Tibial nerve (tissue), 4 donors: ENCODE results near the gene MAGEF1.

Experiments
- CTCF ChIP-seq, 5 experiments: fragments of 200-600 bp in 3 of 5; fragments of 450-650 bp in 2 of 5; sonication (generic) in 3 of 5; IDR thresholded peaks; one replicate each; pipeline ENCODE4 v1.5.1; 2016 to 2019; ENCODE audit warnings: antibody characterized with exemption in 5 of 5, mild to moderate bottlenecking in 3 of 5, moderate library complexity in 2 of 5
- EP300 ChIP-seq, 2 donors: sonication (generic); formaldehyde crosslinking; IDR thresholded peaks; one replicate each; pipeline ENCODE4 v1.6.1; 2017; ENCODE audit warnings: antibody characterized with exemption in 2 of 2, mild to moderate bottlenecking in 1 of 2

- TF ChIP-seq CTCF (IDR thresholded peaks at IDR 0.05) (no peak), EP300 (IDR thresholded peaks at IDR 0.05) (no peak)
Observed at GRCh38 chr3:184724699-184725098, 12.8 kb upstream of the MAGEF1 start.
